Measurements from ENCODE around the gene CALY.
A peak's percentile ranks its signal among the peaks of the same experiment; 100 is the strongest.

CALY gene

GRCh38 chr10:133309100-133309719 lies 27.5 kb downstream of the CALY start:
- H3K4me2 ChIP-seq (ENCODE audit: insufficient read depth, low read length, poor library complexity, severe bottlenecking), result peak overlapping the region; percentile 94
- no peaks in the 10 kb centered on the region for H3K9me3 ChIP-seq (replicated peaks in 1 of 2; ENCODE audit: control insufficient read depth in 2 of 2, insufficient read depth in 1 of 2, low read depth in 1 of 2, low read length in 2 of 2)
- no peak overlapping the region for H2BK15ac ChIP-seq (ENCODE audit: low read length)
- peak overlapping the region; percentile 48 for H4K8ac ChIP-seq (ENCODE audit: low read depth, low read length)
- H3K27me3 ChIP-seq (ENCODE audit: control insufficient read depth in 3 of 3, insufficient read depth in 3 of 3, low read depth in 1 of 3, low read length in 3 of 3), result no peaks in the 10 kb centered on the region
- H3K4me1 ChIP-seq (ENCODE audit: control insufficient read depth in 2 of 2, insufficient read depth in 1 of 2, low read depth in 1 of 2, low read length in 2 of 2), result peaks cover 8 to 12% of the 10 kb centered on the region in 2 donors
- H4K91ac ChIP-seq (ENCODE audit: low read depth, low read length, poor library complexity), result no peak overlapping the region
- no CpG with 5 or more reads among the region's 46 CpGs for WGBS, 2 donors (ENCODE audit: extremely low coverage in 2 of 2, insufficient read length in 2 of 2, insufficient replicate concordance in 1 of 2)
- peaks cover 25% of the 10 kb centered on the region for H3K79me1 ChIP-seq (ENCODE audit: low read depth, low read length)
- DNase-seq (ENCODE audit: low spot score), result peak; percentile 89
- peak overlapping the region; percentile 100 for H2AFZ ChIP-seq (ENCODE audit: low read length)
- H3K27ac ChIP-seq (replicated peaks; ENCODE audit: low read length), result peak overlapping the region; percentile 92
- peak overlapping the region; percentile 89 for H3K9ac ChIP-seq (ENCODE audit: low read depth, low read length, poor library complexity)
- H3K18ac ChIP-seq (ENCODE audit: low read length), result peak overlapping the region; percentile 100
- peak overlapping the region; percentile 82 for H2BK5ac ChIP-seq (ENCODE audit: low read length)
- H3K23ac ChIP-seq (ENCODE audit: low read depth, low read length, poor library complexity), result peak overlapping the region; percentile 93
- no peak overlapping the region for H2BK120ac ChIP-seq (ENCODE audit: low read depth, low read length)
- H2BK12ac ChIP-seq (ENCODE audit: low read length), result peak overlapping the region; percentile 90
- peaks cover 27 to 41% of the 10 kb centered on the region in 2 donors for H3K36me3 ChIP-seq (replicated peaks in 1 of 2; ENCODE audit: control insufficient read depth in 2 of 2, insufficient read depth in 2 of 2, low read length in 2 of 2)
- peak overlapping the region; percentile 81 to 94 for H3K4me3 ChIP-seq (ENCODE audit: low read length in 2 of 2)
- H3K4ac ChIP-seq (ENCODE audit: low read length), result peak overlapping the region; percentile 93
- peak overlapping the region; percentile 75 for H2AK5ac ChIP-seq (ENCODE audit: low read depth, low read length)
- H3K14ac ChIP-seq (ENCODE audit: low read length), result peak overlapping the region; percentile 84

GRCh38 chr10:133308421-133309099 lies 28.1 kb downstream of the CALY start, which contains the start of the genes TUBGCP2 and ZNF511:
TSS of gene TUBGCP2 (minus strand) at chr10:133308872. CDS start at chr10:133302941, 5,931 bp downstream.
TSS of gene ZNF511 (plus strand) at chr10:133308914. CDS start at chr10:133308944, 30 bp downstream.
- H2BK5ac ChIP-seq (ENCODE audit: low read length), result peak within 1 kb of the TSS; percentile 82
- peak within 1 kb of the TSS; percentile 90 for H2BK12ac ChIP-seq (ENCODE audit: low read length)
- H4K91ac ChIP-seq (ENCODE audit: low read depth, low read length, poor library complexity), result peak within 1 kb of the TSS; percentile 12
- no peak within 1 kb of the TSS for H2BK120ac ChIP-seq (ENCODE audit: low read depth, low read length)
- H3K36me3 ChIP-seq (replicated peaks in 1 of 2; ENCODE audit: control insufficient read depth in 2 of 2, insufficient read depth in 2 of 2, low read length in 2 of 2), result peaks cover 27 to 41% of the 10 kb centered on the region in 2 donors
- H3K4ac ChIP-seq (ENCODE audit: low read length), result peak within 1 kb of the TSS; percentile 93
- peak within 1 kb of the TSS; percentile 92 for H3K27ac ChIP-seq (replicated peaks; ENCODE audit: low read length)
- no CpG with 5 or more reads among the region's 89 CpGs for WGBS, 2 donors (ENCODE audit: extremely low coverage in 2 of 2, insufficient read length in 2 of 2, insufficient replicate concordance in 1 of 2)
- H3K9me3 ChIP-seq (replicated peaks in 1 of 2; ENCODE audit: control insufficient read depth in 2 of 2, insufficient read depth in 1 of 2, low read depth in 1 of 2, low read length in 2 of 2), result no peaks in the 10 kb centered on the region
- H3K79me1 ChIP-seq (ENCODE audit: low read depth, low read length), result peaks cover 25% of the 10 kb centered on the region
- H4K8ac ChIP-seq (ENCODE audit: low read depth, low read length), result peak within 1 kb of the TSS; percentile 65
- peak within 1 kb of the TSS; percentile 100 for H3K18ac ChIP-seq (ENCODE audit: low read length)
- peak within 1 kb of the TSS; percentile 94 for H3K4me2 ChIP-seq (ENCODE audit: insufficient read depth, low read length, poor library complexity, severe bottlenecking)
- H2BK15ac ChIP-seq (ENCODE audit: low read length), result no peak within 1 kb of the TSS
- peak within 1 kb of the TSS; percentile 89 for H3K9ac ChIP-seq (ENCODE audit: low read depth, low read length, poor library complexity)
- H3K14ac ChIP-seq (ENCODE audit: low read length), result peak within 1 kb of the TSS; percentile 84
- H3K27me3 ChIP-seq (ENCODE audit: control insufficient read depth in 3 of 3, insufficient read depth in 3 of 3, low read depth in 1 of 3, low read length in 3 of 3), result no peaks in the 10 kb centered on the region
- peak within 1 kb of the TSS; percentile 75 for H2AK5ac ChIP-seq (ENCODE audit: low read depth, low read length)
- H3K23ac ChIP-seq (ENCODE audit: low read depth, low read length, poor library complexity), result peak within 1 kb of the TSS; percentile 93
- H2AFZ ChIP-seq (ENCODE audit: low read length), result peak within 1 kb of the TSS; percentile 100
- H3K4me3 ChIP-seq (ENCODE audit: low read length in 2 of 2), result peak within 1 kb of the TSS; percentile 81 to 94
- H3K4me1 ChIP-seq (ENCODE audit: control insufficient read depth in 2 of 2, insufficient read depth in 1 of 2, low read depth in 1 of 2, low read length in 2 of 2), result peaks cover 8 to 12% of the 10 kb centered on the region in 2 donors
- peak; percentile 78 for DNase-seq (ENCODE audit: low spot score)

GRCh38 chr10:133307776-133308420 lies 28.8 kb downstream of the CALY start:
- Histone ChIP-seq H2BK120ac (ENCODE audit: low read depth, low read length) (no peak overlapping the region), H3K9ac (ENCODE audit: low read depth, low read length, poor library complexity) (peak overlapping the region; percentile 89), H3K4ac (ENCODE audit: low read length) (no peak overlapping the region), H2AK5ac (ENCODE audit: low read depth, low read length) (no peak overlapping the region), H2BK12ac (ENCODE audit: low read length) (no peak overlapping the region), H3K4me1 (ENCODE audit: control insufficient read depth in 2 of 2, insufficient read depth in 1 of 2, low read depth in 1 of 2, low read length in 2 of 2) (peaks cover 8 to 12% of the 10 kb centered on the region in 2 donors), H3K79me1 (ENCODE audit: low read depth, low read length) (peaks cover 25% of the 10 kb centered on the region), H3K23ac (ENCODE audit: low read depth, low read length, poor library complexity) (no peak overlapping the region), H2BK15ac (ENCODE audit: low read length) (no peak overlapping the region), H3K9me3 (replicated peaks in 1 of 2; ENCODE audit: control insufficient read depth in 2 of 2, insufficient read depth in 1 of 2, low read depth in 1 of 2, low read length in 2 of 2) (no peaks in the 10 kb centered on the region), H3K36me3 (replicated peaks in 1 of 2; ENCODE audit: control insufficient read depth in 2 of 2, insufficient read depth in 2 of 2, low read length in 2 of 2) (peaks cover 27 to 37% of the 10 kb centered on the region in 2 donors), H2AFZ (ENCODE audit: low read length) (peak overlapping the region; percentile 100), H3K27me3 (ENCODE audit: control insufficient read depth in 3 of 3, insufficient read depth in 3 of 3, low read depth in 1 of 3, low read length in 3 of 3) (no peaks in the 10 kb centered on the region), H3K18ac (ENCODE audit: low read length) (no peak overlapping the region), H3K4me3 (ENCODE audit: low read length in 2 of 2) (peak overlapping the region; percentile 81 to 94), H3K4me2 (ENCODE audit: insufficient read depth, low read length, poor library complexity, severe bottlenecking) (peak overlapping the region; percentile 94), H4K8ac (ENCODE audit: low read depth, low read length) (no peak overlapping the region), H4K91ac (ENCODE audit: low read depth, low read length, poor library complexity) (no peak overlapping the region), H3K27ac (replicated peaks; ENCODE audit: low read length) (peak overlapping the region; percentile 19), H2BK5ac (ENCODE audit: low read length) (peak overlapping the region; percentile 82), H3K14ac (ENCODE audit: low read length) (no peak overlapping the region)
- peak; percentile 48 for DNase-seq (ENCODE audit: low spot score)
- WGBS, 2 donors (ENCODE audit: extremely low coverage in 2 of 2, insufficient read length in 2 of 2, insufficient replicate concordance in 1 of 2), result no CpG with 5 or more reads among the region's 25 CpGs
